OCI-LY7 (cell line): ENCODE data around the gene SQOR. TPM values are rescaled to one million over a fixed set of nuclear protein-coding genes. Genes with fewer than 3 reads are reported as not detected.

Experiments
- BruUV-seq: library from RNA; stranded (reverse); fragments of 400-500 nt; replicated peaks from 2 replicates; lab custom pipeline; 2021; lab: Mats Ljungman, UMichigan
- CTCF ChIA-PET: fragments of 300-600 bp; sonication (Branson Sonifier 250); formaldehyde crosslinking; loops from one replicate; lab custom pipeline; 2022; ENCODE audit warnings: antibody characterized with exemption; ENCODE audit not compliant: unreplicated experiment; lab: Charles Lee
- POLR2A ChIA-PET: fragments of 300-600 bp; sonication (Branson Sonifier 250); formaldehyde crosslinking; loops from one replicate; lab custom pipeline; 2022; ENCODE audit warnings: antibody characterized with exemption; lab: Charles Lee
- DNase-seq: peaks from one replicate; pipeline ENCODE4 v3.0.0-alpha.2; 2015; ENCODE audit warnings: low spot score
- H2AFZ ChIP-seq: fragments of 200-600 bp; sonication (generic), shearing (Covaris generic); 2 replicates; pipeline ENCODE4 v1.6.1; 2014; ENCODE audit warnings: mild to moderate bottlenecking, antibody characterized with exemption, low read length, moderate library complexity
- H3K27ac ChIP-seq: fragments of 200-600 bp; sonication (generic); 2 replicates; pipeline ENCODE4 v1.5.1; 2014; ENCODE audit warnings: mixed run types, low read depth, mild to moderate bottlenecking, moderate library complexity, low read length, inconsistent platforms; ENCODE audit not compliant: poor library complexity, severe bottlenecking
- H3K36me3 ChIP-seq: fragments of 200-600 bp; sonication (generic); 2 replicates; pipeline ENCODE4 v1.6.1; 2014; ENCODE audit warnings: mild to moderate bottlenecking, antibody characterized with exemption, low read length, moderate library complexity, mixed read lengths; ENCODE audit not compliant: insufficient read depth
- H3K4me1 ChIP-seq: fragments of 200-600 bp; sonication (generic); 2 replicates; pipeline ENCODE4 v1.5.1; 2014; ENCODE audit warnings: mild to moderate bottlenecking, low read length; ENCODE audit not compliant: insufficient read depth, poor library complexity, severe bottlenecking
- H3K4me2 ChIP-seq: fragments of 200-600 bp; sonication (generic); 2 replicates; pipeline ENCODE4 v1.6.1; 2014; ENCODE audit warnings: mild to moderate bottlenecking, low read length
- H3K4me3 ChIP-seq: fragments of 200-600 bp; sonication (generic); 2 replicates; pipeline ENCODE4 v1.5.1; 2014; ENCODE audit warnings: mild to moderate bottlenecking, low read depth, low read length; ENCODE audit not compliant: poor library complexity, severe bottlenecking
- H3K79me2 ChIP-seq: fragments of 200-600 bp; sonication (generic); 2 replicates; pipeline ENCODE4 v1.6.1; 2016; ENCODE audit warnings: low read depth, mild to moderate bottlenecking, low read length, moderate library complexity, mixed read lengths; ENCODE audit not compliant: insufficient read depth
- H3K9me2 ChIP-seq: fragments of 200-600 bp; sonication (generic); 2 replicates; pipeline ENCODE4 v1.6.1; 2016; ENCODE audit warnings: mild to moderate bottlenecking, low read length, mixed read lengths; ENCODE audit not compliant: insufficient read depth
- H3K9me3 ChIP-seq: fragments of 200-600 bp; sonication (generic); 2 replicates; pipeline ENCODE4 v1.6.1; 2014; ENCODE audit warnings: mild to moderate bottlenecking, mixed run types, low read length, mixed read lengths
- H4K20me1 ChIP-seq: fragments of 200-600 bp; sonication (generic); 2 replicates; pipeline ENCODE4 v1.6.1; 2014; ENCODE audit warnings: mild to moderate bottlenecking, antibody characterized with exemption, low read length, moderate library complexity, mixed read lengths; ENCODE audit not compliant: insufficient read depth
- CTCF ChIP-seq: fragments of 200-600 bp; sonication (generic); conservative IDR thresholded peaks from 2 replicates; pipeline ENCODE4 v1.5.1; 2014; ENCODE audit warnings: mild to moderate bottlenecking, antibody characterized with exemption, low read length, moderate library complexity, mixed read lengths
- EZH2phosphoT487 ChIP-seq: fragments of 200-600 bp; sonication (generic); IDR thresholded peaks from 2 replicates; pipeline ENCODE4 v1.6.1; 2018; ENCODE audit warnings: low read depth, borderline replicate concordance, mild to moderate bottlenecking, mixed run types, antibody characterized with exemption, low read length, moderate library complexity, mixed read lengths
- intact Hi-C: fragments of 100-400 bp; cut with micrococcal nuclease; formaldehyde crosslinking; loops from one replicate; pipeline ENCODE4 v1.10.0; 2022; ENCODE audit not compliant: unreplicated experiment
- total RNA-seq, 2 experiments: library from RNA; depleted of rRNA in 1 of 2; stranded (reverse); fragments of >200 nt in 1 of 2; shearing (Covaris generic) in 1 of 2; gene quantifications; 2 replicates each; pipeline ENCODE4 v1.2.3, GENCODE V29; 2014 to 2022

The SQOR gene
- total RNA-seq, 2 experiments from 2014 or later: 0.42 to 1.8 TPM

DNA sequence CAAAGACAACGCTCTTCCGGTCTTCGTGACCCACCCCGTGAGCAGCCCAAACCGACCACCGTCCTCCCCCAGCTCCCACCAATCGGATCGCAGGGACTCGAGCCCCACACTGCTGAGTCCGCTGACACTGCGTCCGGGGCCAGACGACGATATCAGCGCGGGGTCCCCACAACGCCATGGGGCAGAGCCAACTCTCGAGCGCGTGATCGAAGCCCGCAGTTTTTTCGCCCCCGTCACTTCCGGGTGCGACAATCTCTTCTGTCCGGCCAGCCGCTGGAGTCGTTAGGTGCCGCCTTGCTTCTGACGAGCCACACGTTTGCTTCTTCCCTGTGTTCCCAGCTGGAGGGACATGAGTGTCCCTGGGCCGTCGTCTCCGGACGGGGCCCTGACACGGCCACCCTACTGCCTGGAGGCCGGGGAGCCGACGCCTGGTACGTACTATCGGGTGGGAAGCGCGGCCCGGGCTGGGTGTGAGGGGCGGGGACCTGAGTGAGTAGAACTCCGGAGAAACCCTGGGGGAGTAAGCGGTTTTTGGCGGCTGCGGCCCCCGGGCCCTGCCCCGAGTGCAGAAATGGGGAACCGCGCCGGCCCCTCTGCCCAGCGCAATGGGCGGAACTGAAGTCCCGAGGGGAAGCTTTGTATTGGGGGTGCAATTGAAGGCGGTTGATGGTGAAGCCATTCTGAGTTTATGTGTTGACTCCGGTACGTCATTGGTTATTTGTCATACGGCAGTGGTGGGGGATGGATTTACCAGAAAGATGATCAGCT, 47.5 kb upstream of the SQOR start, which contains the start of gene BLOC1S6:
TSS of gene BLOC1S6 (plus strand) at position 285 of the 768 bp plus-strand sequence. CDS start at position 350, 65 bp downstream.
- CTCF ChIA-PET: interaction anchor here (0.8 to 1.2 kb wide), 5 partner anchors 16 to 424 kb away, joined by 3 to 4 read pairs (median 3); no protein-coding TSS in a partner anchor
- Histone ChIP-seq H4K20me1 (peaks cover 11% of the 10 kb centered on the region), H3K4me1 (peaks cover 44% of the 10 kb centered on the region), H3K4me3 (peak within 1 kb of the TSS; percentile 96), H3K9me3 (peaks cover 2% of the 10 kb centered on the region; the same call in 1 of the 2 replicates), H3K79me2 (peaks cover 61% of the 10 kb centered on the region), H3K4me2 (peak within 1 kb of the TSS; percentile 94), H3K27ac (peak within 1 kb of the TSS; percentile 78), H2AFZ (peak within 1 kb of the TSS; percentile 71; the same call in 1 of the 2 replicates), H3K9me2 (no peaks in the 10 kb centered on the region), H3K36me3 (peaks cover 10% of the 10 kb centered on the region)
- peak; percentile 93 for DNase-seq
- intact Hi-C loops: loop anchor here (1.0 to 5.0 kb wide), 3 partner anchors 64 to 385 kb away; partner anchors contain the start of gene SLC30A4
- BruUV-seq: no TSS peak
- TF ChIP-seq CTCF: no peak
- TF ChIP-seq EZH2phosphoT487: no peak
- POLR2A ChIA-PET: interaction anchor here (0.6 to 3.4 kb wide), 32 partner anchors 9 to 419 kb away, joined by 3 to 25 read pairs (median 4); a partner anchor contains a TSS

GRCh38 chr15:45587863-45588170, 47.0 kb upstream of the SQOR start:
- CTCF ChIA-PET: interaction anchor here (0.9 to 1.5 kb wide), 3 partner anchors 35 to 424 kb away, joined by 3 read pairs; a partner anchor contains a TSS
- BruUV-seq: TSS peak; percentile 78
- Histone ChIP-seq H3K4me1 (peaks cover 44% of the 10 kb centered on the region), H3K79me2 (peaks cover 66% of the 10 kb centered on the region), H2AFZ (peak overlapping the region; percentile 71; the same call in 1 of the 2 replicates), H3K9me3 (peaks cover 7% of the 10 kb centered on the region; the same call in 1 of the 2 replicates), H3K9me2 (no peaks in the 10 kb centered on the region), H4K20me1 (peaks cover 11% of the 10 kb centered on the region), H3K27ac (peak overlapping the region; percentile 78), H3K4me3 (peak overlapping the region; percentile 96), H3K36me3 (peaks cover 15% of the 10 kb centered on the region), H3K4me2 (peak overlapping the region; percentile 94)
- DNase-seq: no peak
- TF ChIP-seq EZH2phosphoT487: no peak
- no peak for TF ChIP-seq CTCF
- intact Hi-C loops: loop anchor here (1.0 to 5.0 kb wide), 4 partner anchors 19 to 386 kb away; partner anchors contain the start of gene SLC30A4
- POLR2A ChIA-PET: interaction anchor here (0.6 to 3.4 kb wide), 11 partner anchors 9 to 387 kb away, joined by 3 to 25 read pairs (median 5); a partner anchor contains a TSS
